Transverse colon (tissue), 4 donors: Measurements from ENCODE around the gene TMEM164. TPM values are rescaled to one million over a fixed set of nuclear protein-coding genes. Genes with fewer than 3 reads are reported as not detected.

Experiments
- DNase-seq: peaks from one replicate; pipeline ENCODE4 v3.0.0-alpha.2; 2019
- H3K27ac ChIP-seq, 4 donors: fragments of 200-600 bp; sonication (generic); 2 replicates each; pipeline ENCODE4 v1.5.1; 2016 to 2018; ENCODE audit warnings: inconsistent platforms in 4 of 4
- H3K27me3 ChIP-seq: fragments of 200-600 bp; sonication (generic); 2 replicates; pipeline ENCODE4 v1.5.1; 2017; ENCODE audit warnings: inconsistent platforms
- H3K36me3 ChIP-seq, 4 donors: fragments of 200-600 bp; sonication (generic); 2 replicates each; pipeline ENCODE4 v1.5.1; 2017 to 2019; ENCODE audit warnings: inconsistent platforms in 4 of 4
- H3K4me1 ChIP-seq, 4 donors: fragments of 200-600 bp; sonication (generic); 2 replicates each; pipeline ENCODE4 v1.5.1; 2017 to 2020; ENCODE audit warnings: inconsistent platforms in 4 of 4
- H3K4me3 ChIP-seq, 4 donors: fragments of 200-600 bp; sonication (generic); 1 replicate in 1 of 4; 2 replicates in 3 of 4; pipeline versions ENCODE4 v1.5.1 to v1.6.1; 2017 to 2019; ENCODE audit warnings: inconsistent platforms in 4 of 4
- H3K9me3 ChIP-seq, 2 donors: fragments of 200-600 bp; sonication (generic); 2 replicates each; pipeline ENCODE4 v1.5.1; 2017 to 2019; ENCODE audit warnings: inconsistent platforms in 2 of 2
- CTCF ChIP-seq, 5 experiments: fragments of 200-600 bp in 3 of 5; fragments of 450-650 bp in 2 of 5; sonication (generic) in 3 of 5; IDR thresholded peaks; 1 replicate in 2 of 5; 2 replicates in 3 of 5; pipeline ENCODE4 v1.5.1; 2016 to 2017; ENCODE audit warnings: antibody characterized with exemption in 5 of 5, inconsistent platforms in 3 of 5, mild to moderate bottlenecking in 2 of 5, moderate library complexity in 1 of 5
- EP300 ChIP-seq: sonication (generic); formaldehyde crosslinking; IDR thresholded peaks from one replicate; pipeline ENCODE4 v1.6.1; 2017; ENCODE audit warnings: antibody characterized with exemption, low read depth
- POLR2A ChIP-seq: fragments of 450-650 bp; IDR thresholded peaks from one replicate; pipeline ENCODE4 v1.6.1; 2016; ENCODE audit warnings: antibody characterized with exemption, mild to moderate bottlenecking, moderate library complexity
- POLR2AphosphoS5 ChIP-seq, 3 donors: sonication (generic); formaldehyde crosslinking; IDR thresholded peaks; one replicate each; pipeline ENCODE4 v1.6.1; 2016; ENCODE audit warnings: antibody characterized with exemption in 3 of 3
- WGBS, 2 donors: methylation state at CpG; one replicate each; pipeline ENCODE4 v1.1.5; 2018; ENCODE audit warnings: low coverage in 1 of 2; 5-methylcytosine and 5-hydroxymethylcytosine counted together
- in situ Hi-C, 4 donors: fragments of 200-750 bp; cut with MboI; loops; one replicate each; pipeline versions ENCODE4 v1.15.0 to v1.15.1; 2017; ENCODE audit warnings: low sequenced_read_pairs in 3 of 4, low pct_ligation_motif_present in 1 of 4, low pct_unique_long_range_greater_than_20kb in 1 of 4
- intact Hi-C: fragments of 100-400 bp; cut with DNase I; formaldehyde crosslinking; loops from one replicate; pipeline ENCODE4 v1.15.1; 2023; ENCODE audit warnings: low total_unique reads
- total RNA-seq, 4 donors: library from RNA; depleted of rRNA; stranded (reverse); fragments of >200 nt; gene quantifications; one replicate each; pipeline ENCODE4 v1.1.0, GENCODE V29; 2016

TMEM164 gene
- total RNA-seq, 4 donors from 2014 or later = 19.5 to 112 (median 91.3) TPM

DNA sequence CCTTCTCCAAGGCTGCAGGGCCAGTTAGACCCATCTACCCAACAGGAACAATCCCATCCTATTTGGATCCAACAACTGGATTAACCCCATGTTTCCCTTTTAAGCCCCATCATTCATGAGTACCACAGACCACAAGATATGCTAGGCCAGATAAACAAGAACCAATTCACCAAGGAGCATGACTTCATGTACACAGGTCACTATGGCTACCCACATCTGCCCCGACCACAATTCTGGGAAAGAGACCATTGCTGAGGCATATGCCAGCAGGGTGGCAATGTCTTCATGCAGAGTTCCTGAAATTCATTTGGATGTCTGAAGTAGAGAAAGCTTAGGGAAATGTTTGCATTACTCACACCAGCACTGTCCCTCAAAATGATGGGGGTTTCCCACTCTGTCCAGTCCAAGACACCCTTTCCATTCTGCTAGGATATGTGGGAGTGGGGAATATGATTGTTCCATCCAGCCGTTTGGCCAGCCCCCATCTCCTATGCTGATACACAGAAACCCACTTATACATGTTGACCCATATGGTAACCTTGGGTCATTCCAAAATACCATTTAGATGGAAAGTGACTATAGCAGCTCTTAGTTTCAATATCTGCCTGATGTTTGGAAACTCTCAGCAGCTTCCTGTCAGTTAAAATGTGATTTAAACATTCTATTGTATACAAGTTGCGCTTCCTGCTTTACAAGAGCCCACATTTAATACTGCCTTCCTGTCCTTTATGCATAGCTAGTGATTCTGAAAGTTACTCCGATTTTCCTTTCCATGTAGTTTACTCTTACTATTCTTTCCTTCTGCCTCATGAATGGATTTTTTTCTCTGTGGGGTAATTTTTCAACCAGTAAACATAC is 186.0 kb downstream of the TMEM164 start:
- 66% methylated on average over 4 of the region's 4 CpGs; no CpG with 5 or more reads in 1 of the 2 donors for WGBS, 2 donors
- Histone ChIP-seq H3K27ac (no peak overlapping the region), H3K9me3 (no peaks in the 10 kb centered on the region), H3K4me1 (no peaks in the 10 kb centered on the region), H3K36me3 (no peaks in the 10 kb centered on the region), H3K4me3 (no peak overlapping the region), H3K27me3 (no peaks in the 10 kb centered on the region)
- no peak for DNase-seq
- no peak for TF ChIP-seq EP300
- TF ChIP-seq POLR2A = no peak
- TF ChIP-seq CTCF (IDR thresholded peaks at IDR 0.05) = no peak
- no peak for TF ChIP-seq POLR2AphosphoS5 (IDR thresholded peaks at IDR 0.05)
- intact Hi-C loops = no loop called here
- in situ Hi-C loops = no loop called here

DNA sequence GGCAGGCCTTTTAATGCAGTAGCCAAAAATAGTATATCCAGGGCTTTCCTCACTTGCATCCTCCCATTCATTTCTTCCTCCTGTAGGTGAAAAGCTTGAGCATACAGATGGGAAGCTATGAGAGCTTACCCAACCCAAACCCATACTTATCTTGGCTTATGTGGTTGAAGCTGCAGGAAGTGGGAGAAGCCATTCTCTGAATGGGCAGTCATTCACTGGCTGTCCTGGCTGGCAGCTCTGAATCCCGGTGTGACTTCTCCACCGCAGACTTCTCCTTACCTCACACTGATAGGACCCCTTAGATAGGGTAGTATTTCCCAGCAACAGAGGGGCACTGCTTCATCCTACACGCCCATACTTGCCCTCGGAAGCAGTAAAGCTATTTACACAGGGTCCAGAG is 189.6 kb downstream of the TMEM164 start:
- no peaks in the 10 kb centered on the region for H3K36me3 ChIP-seq
- in situ Hi-C loops (no loop called here), intact Hi-C loops (no loop called here)
- no peak for DNase-seq
- no peak overlapping the region for H3K4me3 ChIP-seq
- no peaks in the 10 kb centered on the region for H3K27me3 ChIP-seq
- 87% methylated on average over 4 of the region's 4 CpGs; no CpG with 5 or more reads in 1 of the 2 donors for WGBS, 2 donors
- H3K27ac ChIP-seq = no peak overlapping the region
- H3K9me3 ChIP-seq = no peaks in the 10 kb centered on the region
- TF ChIP-seq EP300 = no peak
- TF ChIP-seq POLR2AphosphoS5 (IDR thresholded peaks at IDR 0.05) = no peak
- TF ChIP-seq CTCF (IDR thresholded peaks at IDR 0.05) = no peak
- no peak for TF ChIP-seq POLR2A
- no peaks in the 10 kb centered on the region for H3K4me1 ChIP-seq

DNA sequence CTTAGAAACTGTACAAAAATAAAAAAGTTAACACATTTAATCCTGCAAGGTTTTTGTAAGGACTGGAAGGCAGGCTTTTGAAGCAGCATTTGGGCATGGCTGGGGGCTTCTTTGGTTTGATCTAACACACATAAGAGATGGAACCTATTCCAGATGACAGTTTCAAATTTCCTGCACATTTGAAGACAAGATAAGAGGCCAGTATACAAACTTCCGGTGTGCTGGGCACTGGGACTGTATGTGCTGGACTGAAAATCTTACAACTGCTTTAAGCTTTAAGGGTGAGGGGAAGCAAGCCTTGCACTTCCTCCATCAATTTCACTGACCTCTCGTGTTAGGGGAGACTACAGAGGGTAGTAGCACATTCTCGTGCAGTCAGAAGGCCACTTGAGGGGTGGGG is 192.1 kb downstream of the TMEM164 start:
- Histone ChIP-seq H3K4me1 (no peaks in the 10 kb centered on the region), H3K27me3 (no peaks in the 10 kb centered on the region), H3K9me3 (no peaks in the 10 kb centered on the region), H3K4me3 (no peak overlapping the region), H3K27ac (no peak overlapping the region), H3K36me3 (no peaks in the 10 kb centered on the region)
- WGBS, 2 donors = 58% methylated on average over 3 of the region's 3 CpGs; no CpG with 5 or more reads in 1 of the 2 donors
- intact Hi-C loops (no loop called here), in situ Hi-C loops (no loop called here)
- TF ChIP-seq POLR2A (no peak), CTCF (IDR thresholded peaks at IDR 0.05) (no peak), POLR2AphosphoS5 (IDR thresholded peaks at IDR 0.05) (no peak), EP300 (no peak)
- DNase-seq = no peak

DNA sequence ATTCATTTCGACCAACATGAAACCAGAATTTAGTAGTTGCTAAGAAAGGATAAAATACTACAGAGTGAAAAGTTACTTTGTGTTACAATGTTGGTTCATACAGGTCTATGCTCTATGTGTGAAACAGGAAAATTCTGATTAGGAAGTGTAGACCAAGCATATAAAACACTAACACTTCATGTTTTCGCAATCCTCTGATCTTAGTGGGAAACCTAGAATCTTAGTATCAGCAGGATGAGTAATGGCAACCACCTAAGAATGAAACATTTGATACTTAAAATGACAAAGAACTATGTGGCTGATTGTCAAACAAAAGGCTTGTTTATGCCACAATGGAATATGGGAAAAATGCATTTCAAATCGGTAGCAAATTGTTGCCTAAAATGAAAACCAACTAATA is 198.9 kb downstream of the TMEM164 start:
- DNase-seq = no peak
- TF ChIP-seq CTCF (IDR thresholded peaks at IDR 0.05) (no peak), POLR2A (no peak), EP300 (no peak)
- in situ Hi-C loops = no loop called here

More for the DNA sequence above, 198.9 kb downstream of the TMEM164 start:
- H3K27me3 ChIP-seq = no peaks in the 10 kb centered on the region
- 80 to 100% methylated on average over 2 to 3 of the region's 3 CpGs for WGBS, 2 donors
- no peaks in the 10 kb centered on the region for H3K36me3 ChIP-seq
- H3K4me3 ChIP-seq = no peak overlapping the region
- intact Hi-C loops = no loop called here
- no peaks in the 10 kb centered on the region for H3K9me3 ChIP-seq
- H3K27ac ChIP-seq = no peak overlapping the region
- no peaks in the 10 kb centered on the region for H3K4me1 ChIP-seq
